Activated T-cell treated with anti-CD3 and anti-CD28 coated beads, Interleukin-2, amount 50 U/mL, for 48 hours (primary cell): ENCODE data around the gene GREB1L.
"Not testable (repeated sequence)": the region's sequence is repeated elsewhere in the genome, so short reads cannot be mapped to it uniquely, and the experiment has no call there.

ENCODE experiments used
- DNase-seq, 2 experiments: peaks; one replicate each; pipeline ENCODE4 v3.0.0-alpha.2; 2020

Gene GREB1L

GRCh38 chr18:21309248-21309647 lies 67.2 kb downstream of the GREB1L start:
- DNase-seq, result no peak

GRCh38 chr18:21311980-21312379 lies 69.9 kb downstream of the GREB1L start:
- DNase-seq, result not testable (repeated sequence)

- no peak for DNase-seq
These were observed 71.5 kb downstream of the GREB1L start for GRCh38 chr18:21313576-21313975.

- no peak for DNase-seq
These were observed 72.7 kb downstream of the GREB1L start for GRCh38 chr18:21314724-21315123.

- DNase-seq, result not testable (repeated sequence)
These were observed 73.1 kb downstream of the GREB1L start for GRCh38 chr18:21315126-21315525.

- no peak for DNase-seq
These were observed 73.7 kb downstream of the GREB1L start for GRCh38 chr18:21315741-21316197.

- no peak for DNase-seq
These were observed 74.3 kb downstream of the GREB1L start for GRCh38 chr18:21316296-21316695.

- no peak for DNase-seq
These were observed 79.7 kb downstream of the GREB1L start for GRCh38 chr18:21321711-21322110.

- DNase-seq, result no peak
These were observed 85.1 kb downstream of the GREB1L start for GRCh38 chr18:21327101-21327500.

GRCh38 chr18:21330122-21330701 lies 88.2 kb downstream of the GREB1L start:
- DNase-seq, result no peak

- DNase-seq, result no peak
These were observed 89.0 kb downstream of the GREB1L start for GRCh38 chr18:21331065-21331464.

- DNase-seq, result no peak
These were observed 94.0 kb downstream of the GREB1L start for GRCh38 chr18:21335927-21336488.

GRCh38 chr18:21336846-21337245 lies 94.8 kb downstream of the GREB1L start:
- no peak for DNase-seq

GRCh38 chr18:21341141-21341540 lies 99.1 kb downstream of the GREB1L start:
- no peak for DNase-seq

GRCh38 chr18:21342372-21342771 lies 100.3 kb downstream of the GREB1L start:
- no peak for DNase-seq

GRCh38 chr18:21344860-21345259 lies 102.8 kb downstream of the GREB1L start:
- no peak for DNase-seq

- DNase-seq, result no peak
These were observed 103.8 kb downstream of the GREB1L start for GRCh38 chr18:21345840-21346239.

GRCh38 chr18:21359746-21360145 lies 117.7 kb downstream of the GREB1L start:
- DNase-seq, result no peak

- no peak for DNase-seq
These were observed 119.4 kb downstream of the GREB1L start for GRCh38 chr18:21361307-21361880.

GRCh38 chr18:21362831-21363230 lies 120.8 kb downstream of the GREB1L start:
- no peak for DNase-seq

- DNase-seq, result no peak
These were observed 121.3 kb downstream of the GREB1L start for GRCh38 chr18:21363348-21363747.

GRCh38 chr18:21364471-21364870 lies 122.4 kb downstream of the GREB1L start:
- no peak for DNase-seq

GRCh38 chr18:21366896-21367295 lies 124.9 kb downstream of the GREB1L start:
- no peak for DNase-seq

GRCh38 chr18:21369146-21369545 lies 127.1 kb downstream of the GREB1L start:
- no peak for DNase-seq

- not testable (repeated sequence) for DNase-seq
These were observed 127.6 kb downstream of the GREB1L start for GRCh38 chr18:21369597-21369996.
